A549 (cell line): Measurements from ENCODE around the gene C4orf54.

Experiments used
- CBX8 ChIP-seq: fragments of 200-600 bp; sonication (generic); IDR thresholded peaks from 2 replicates; pipeline ENCODE4 v1.6.1; 2016
- CHD4 ChIP-seq: fragments of 200-600 bp; sonication (generic); IDR thresholded peaks from 2 replicates; pipeline ENCODE4 v1.6.1; 2016; ENCODE audit warnings: antibody characterized with exemption, mild to moderate bottlenecking, borderline replicate concordance
- CTCF ChIP-seq: fragments of >200 bp; sonication (Bioruptor Twin); formaldehyde crosslinking; IDR thresholded peaks from 3 replicates; pipeline ENCODE4 v1.5.1; 2016
- NFE2L2 ChIP-seq: fragments of 150-350 bp; conservative IDR thresholded peaks from 2 replicates; pipeline ENCODE4 v1.6.1; 2014; ENCODE audit warnings: low read length
- POLR2A ChIP-seq: IDR thresholded peaks from 2 replicates; pipeline ENCODE4 v1.6.1; 2012; ENCODE audit warnings: mild to moderate bottlenecking, low read length
- RNF2 ChIP-seq: fragments of 200-600 bp; sonication (generic); IDR thresholded peaks from 2 replicates; pipeline ENCODE4 v1.6.1; 2016; ENCODE audit warnings: low read depth, mild to moderate bottlenecking, antibody characterized with exemption, moderate library complexity, borderline replicate concordance

- TF ChIP-seq RNF2: no peak
- no peak for TF ChIP-seq CTCF
- TF ChIP-seq POLR2A: no peak
- TF ChIP-seq CHD4: no peak
- no peak for TF ChIP-seq CBX8
- TF ChIP-seq NFE2L2: no peak
Measured at GRCh38 chr4:99612704-99613103, 44.9 kb downstream of the C4orf54 start.
